ENCODE data around the gene MMP17. TPM values are rescaled to one million over a fixed set of nuclear protein-coding genes. Genes with fewer than 3 reads are reported as not detected.

MMP17 gene
- total and polyA plus RNA-seq, 10 of the 15 experiments (the other 5 are each of a cell fraction or from before 2014, with no cell fraction given): 0.11 to 0.28 (median 0.23) TPM; not detected in 7

GRCh38 chr12:131850856-131851559, 22.8 kb downstream of the MMP17 start:
- intact Hi-C loops (cut with micrococcal nuclease; ENCODE audit: unreplicated experiment): no loop called here
- SMC1A ChIA-PET (ENCODE audit: uncharacterized antibody, unreplicated experiment): no interaction called here
- POLR2A ChIA-PET: no interaction called here
- H3K27me3 ChIP-seq (replicated peaks in 1 of 2; ENCODE audit: control insufficient read depth in 2 of 2, insufficient read depth in 2 of 2, low read length in 1 of 2): no peaks in the 10 kb centered on the region
- BruUV-seq (replicated peaks): no TSS peak
- no peak for TF ChIP-seq ZBTB40 (IDR thresholded peaks at IDR 0.05; ENCODE audit: borderline replicate concordance)
- TF ChIP-seq NR2C1 (IDR thresholded peaks at IDR 0.05): no peak
- no peak for TF ChIP-seq ATF2 (IDR thresholded peaks at IDR 0.05; ENCODE audit: low read length)
- in situ Hi-C loops (cut with MboI): no loop called here
- no peak overlapping the region for H3K4me2 ChIP-seq (ENCODE audit: control insufficient read depth, insufficient read depth)
- FAIRE-seq: no peak
- no peaks in the 10 kb centered on the region for H4K20me1 ChIP-seq (ENCODE audit: control insufficient read depth, insufficient read depth)
- H3K4me1 ChIP-seq (ENCODE audit: control insufficient read depth, insufficient read depth, low read length): peaks cover 3% of the 10 kb centered on the region; the same call in 1 of the 2 replicates
- 66% methylated on average over 41 of the region's 41 CpGs for WGBS (ENCODE audit: insufficient coverage, insufficient replicate concordance, low lambda C conversion rate, missing lambda C conversion rate)
- H3K79me2 ChIP-seq (ENCODE audit: control insufficient read depth, insufficient read depth, low read length): no peaks in the 10 kb centered on the region
- RAD21 ChIA-PET (ENCODE audit: unreplicated experiment): no interaction called here
- H3K36me3 ChIP-seq (ENCODE audit: control insufficient read depth in 2 of 2, insufficient read depth in 2 of 2, low read length in 1 of 2): no peaks in the 10 kb centered on the region
- DNase-seq (ENCODE audit: low read depth, low spot score): no peak
- no peak overlapping the region for H3K9ac ChIP-seq (ENCODE audit: control insufficient read depth, insufficient read depth, low read length)
- H3K4me3 ChIP-seq: no peak overlapping the region
- no peak for ATAC-seq
- no peak overlapping the region for H3K27ac ChIP-seq (ENCODE audit: control insufficient read depth, insufficient read depth)
- no peaks in the 10 kb centered on the region for H3K9me3 ChIP-seq (replicated peaks; ENCODE audit: control insufficient read depth, insufficient read depth, low read length)
- H2AFZ ChIP-seq (ENCODE audit: control insufficient read depth, low read depth, low read length): no peak overlapping the region
- CTCF ChIA-PET: no interaction called here

All from GM12878 (cell line).